AG10803 (cell line): ENCODE measurements around the gene COPRS.

Experiments used
- DNase-seq: peaks from one replicate; pipeline ENCODE4 v3.0.0; 2010; ENCODE audit warnings: low read depth
- H3K4me3 ChIP-seq: 2 replicates; pipeline ENCODE4 v1.5.1; 2011; ENCODE audit warnings: mild to moderate bottlenecking, low read length, control low read depth
- CTCF ChIP-seq: conservative IDR thresholded peaks from 2 replicates; pipeline ENCODE4 v1.5.1; 2011; ENCODE audit warnings: mild to moderate bottlenecking, low read length, control low read depth, inconsistent platforms

Gene COPRS

GRCh38 chr17:31806921-31807320 lies 52.1 kb downstream of the COPRS start:
- H3K4me3 ChIP-seq: no peak overlapping the region
- DNase-seq: no peak
- no peak for TF ChIP-seq CTCF

GRCh38 chr17:31803494-31804213 lies 55.4 kb downstream of the COPRS start:
- H3K4me3 ChIP-seq: no peak overlapping the region

GRCh38 chr17:31802502-31802901 lies 56.5 kb downstream of the COPRS start:
- no peak for DNase-seq
- no peak overlapping the region for H3K4me3 ChIP-seq
- no peak for TF ChIP-seq CTCF

More at GRCh38 chr17:31803494-31804213, 55.4 kb downstream of the COPRS start:
- no peak for DNase-seq
- TF ChIP-seq CTCF: no peak
